Mucosa of descending colon (tissue), 3 donors: ENCODE measurements around the gene PRKCB. TPM values are rescaled to one million over a fixed set of nuclear protein-coding genes. Genes with fewer than 3 reads are reported as not detected.

ENCODE experiments used
- ATAC-seq: fragments of 200-7000 bp; cut with Tn5 transposase; one replicate; pipeline ENCODE4 v1.9.1; 2020; ENCODE audit warnings: mild to moderate bottlenecking, moderate library complexity
- DNase-seq, 3 donors: peaks; one replicate each; pipeline ENCODE4 v3.0.0-alpha.2; 2020
- H3K36me3 ChIP-seq: fragments of 200-600 bp; one replicate; pipeline ENCODE4 v1.8.0; 2021; ENCODE audit warnings: low read depth, mild to moderate bottlenecking
- H3K4me1 ChIP-seq: fragments of 200-600 bp; one replicate; pipeline ENCODE4 v1.8.0; 2021; ENCODE audit warnings: low read depth, mild to moderate bottlenecking
- H3K4me3 ChIP-seq: fragments of 200-600 bp; one replicate; pipeline ENCODE4 v1.8.0; 2021; ENCODE audit warnings: mild to moderate bottlenecking
- H3K9me3 ChIP-seq: fragments of 200-600 bp; one replicate; pipeline ENCODE4 v1.8.0; 2021; ENCODE audit warnings: mild to moderate bottlenecking
- CTCF ChIP-seq: fragments of 200-600 bp; IDR thresholded peaks from one replicate; pipeline ENCODE4 v1.8.0; 2022; ENCODE audit warnings: antibody characterized with exemption, mild to moderate bottlenecking
- intact Hi-C, 2 donors: fragments of 100-400 bp; cut with DNase I in 1 of 2; cut with micrococcal nuclease in 1 of 2; formaldehyde crosslinking; loops; one replicate each; pipeline versions ENCODE4 v1.11.0 to v1.11.1; 2022; cut with DNase I, micrococcal nuclease
- total RNA-seq, 3 donors: library from RNA; stranded (reverse); fragmentation: NEBNext Ultra II Directional in 2 of 3; extraction: Animal tissue kit (Norgen Biotek cat#: 25700) in 2 of 3; gene quantifications; one replicate each; pipeline versions ENCODE4 v1.2.1 to v1.2.4, GENCODE V29; 2021 to 2023
- donor health status: DM: no; HTN: no; CAD: no; lungs with moderate emphysema.
- donor health status: DM: no; HTN: no; CAD: no.
- donor health status: DM: no; HTN: yes; CAD: no.

The PRKCB gene
- total RNA-seq, 3 donors from 2014 or later: 7.4 to 29.0 (median 8.2) TPM

- no peak for DNase-seq
- intact Hi-C loops: no loop called here
- no peak for TF ChIP-seq CTCF
- Histone ChIP-seq H3K4me1 (no peaks in the 10 kb centered on the region), H3K9me3 (no peaks in the 10 kb centered on the region), H3K4me3 (no peak overlapping the region), H3K36me3 (no peaks in the 10 kb centered on the region)
- peak; percentile 45 for ATAC-seq
Observed at GRCh38 chr16:23959072-23959751, 123.4 kb downstream of the PRKCB start.

- DNase-seq (no peak), ATAC-seq (no peak)
- TF ChIP-seq CTCF: no peak
- no peaks in the 10 kb centered on the region for H3K4me1 ChIP-seq
- H3K9me3 ChIP-seq: no peaks in the 10 kb centered on the region
- no peak overlapping the region for H3K4me3 ChIP-seq
- no peaks in the 10 kb centered on the region for H3K36me3 ChIP-seq
- intact Hi-C loops: no loop called here
Observed at GRCh38 chr16:23959752-23960072, 123.9 kb downstream of the PRKCB start.

- Histone ChIP-seq H3K36me3 (no peaks in the 10 kb centered on the region), H3K9me3 (no peaks in the 10 kb centered on the region), H3K4me3 (no peak overlapping the region), H3K4me1 (no peaks in the 10 kb centered on the region)
- intact Hi-C loops: no loop called here
- DNase-seq: no peak
- ATAC-seq: no peak
- no peak for TF ChIP-seq CTCF
Observed at GRCh38 chr16:23960081-23960885, 124.5 kb downstream of the PRKCB start.

- DNase-seq: no peak
- Histone ChIP-seq H3K4me3 (no peak overlapping the region), H3K4me1 (no peaks in the 10 kb centered on the region), H3K36me3 (no peaks in the 10 kb centered on the region), H3K9me3 (no peaks in the 10 kb centered on the region)
- no peak for ATAC-seq
- no peak for TF ChIP-seq CTCF
- intact Hi-C loops: no loop called here
Observed at GRCh38 chr16:23962001-23962400, 126.2 kb downstream of the PRKCB start.

GRCh38 chr16:23964136-23964535, 128.4 kb downstream of the PRKCB start:
- Histone ChIP-seq H3K36me3 (no peaks in the 10 kb centered on the region), H3K4me3 (no peak overlapping the region), H3K4me1 (no peaks in the 10 kb centered on the region), H3K9me3 (no peaks in the 10 kb centered on the region)
- no peak for TF ChIP-seq CTCF
- intact Hi-C loops: no loop called here
- ATAC-seq (no peak), DNase-seq (no peak)
